Liver (tissue), 9 donors: Measurements from ENCODE around the gene KDM3A. TPM values are rescaled to one million over a fixed set of nuclear protein-coding genes. Genes with fewer than 3 reads are reported as not detected.
A peak's percentile ranks its signal among the peaks of the same experiment; 100 is the strongest.

Source experiments
- DNase-seq: peaks from one replicate; pipeline ENCODE4 v3.0.0-alpha.2; 2017; ENCODE audit warnings: low spot score
- H3K27ac ChIP-seq, 2 donors: one replicate each; pipeline ENCODE4 v1.7.0; 2013; ENCODE audit warnings: inconsistent platforms in 2 of 2, low read length in 2 of 2, control low read depth in 1 of 2, low read depth in 1 of 2, mild to moderate bottlenecking in 1 of 2
- H3K27me3 ChIP-seq, 4 donors: one replicate each; pipeline versions ENCODE4 v1.6.1 to v1.7.0; 2013; ENCODE audit warnings: low read length in 3 of 4, inconsistent platforms in 1 of 4, mild to moderate bottlenecking in 1 of 4, moderate library complexity in 1 of 4; ENCODE audit not compliant: control insufficient read depth in 4 of 4, insufficient read depth in 4 of 4
- H3K36me3 ChIP-seq, 4 donors: one replicate each; pipeline versions ENCODE4 v1.6.1 to v1.7.0; 2013; ENCODE audit warnings: low read length in 3 of 4, mild to moderate bottlenecking in 3 of 4, low read depth in 1 of 4, moderate library complexity in 1 of 4; ENCODE audit not compliant: control insufficient read depth in 4 of 4, insufficient read depth in 3 of 4
- H3K4me1 ChIP-seq, 4 donors: one replicate each; pipeline versions ENCODE4 v1.6.1 to v1.7.0; 2013; ENCODE audit warnings: low read length in 3 of 4, mild to moderate bottlenecking in 3 of 4, moderate library complexity in 1 of 4; ENCODE audit not compliant: control insufficient read depth in 4 of 4, insufficient read depth in 4 of 4
- H3K4me3 ChIP-seq, 3 donors: one replicate each; pipeline versions ENCODE4 v1.6.1 to v1.7.0; 2013; ENCODE audit warnings: low read length in 3 of 3, control low read depth in 1 of 3, low read depth in 1 of 3, mild to moderate bottlenecking in 1 of 3
- H3K9ac ChIP-seq, 2 donors: one replicate each; pipeline ENCODE4 v1.7.0; 2013; ENCODE audit warnings: low read length in 2 of 2, mild to moderate bottlenecking in 2 of 2, moderate library complexity in 2 of 2, control low read depth in 1 of 2, low read depth in 1 of 2
- H3K9me3 ChIP-seq, 4 donors: one replicate each; pipeline versions ENCODE4 v1.6.1 to v1.7.0; 2013; ENCODE audit warnings: low read length in 3 of 4; ENCODE audit not compliant: control insufficient read depth in 4 of 4
- EGR1 ChIP-seq, 2 donors: IDR thresholded peaks; 2 replicates each; pipeline ENCODE4 v1.6.1; 2016 to 2018; ENCODE audit warnings: antibody characterized with exemption in 2 of 2, low read depth in 2 of 2
- RAD21 ChIP-seq, 2 donors: IDR thresholded peaks; 2 replicates each; pipeline ENCODE4 v1.6.1; 2016; ENCODE audit warnings: antibody characterized with exemption in 2 of 2, mild to moderate bottlenecking in 2 of 2
- YY1 ChIP-seq: IDR thresholded peaks from 2 replicates; pipeline ENCODE4 v1.6.1; 2016; ENCODE audit warnings: antibody characterized with exemption, mild to moderate bottlenecking
- WGBS: extraction: QIAGEN DNeasy Blood & Tissue Kit; methylation state at CpG from one replicate; pipeline ENCODE4 v1.1.7; 2013; 5-methylcytosine and 5-hydroxymethylcytosine counted together
- polyA plus RNA-seq, 2 donors: library from polyadenylated mRNA; stranded (reverse) in 1 of 2; unstranded in 1 of 2; fragments of 200-250 nt in 1 of 2; fragments of >200 nt in 1 of 2; fragmentation: Nextera tagmentation in 1 of 2; extraction: Ambion mirVana in 1 of 2; gene quantifications; one replicate each; pipeline versions ENCODE4 v1.2.1 to v1.2.3, GENCODE V29; 2013 to 2015
- total RNA-seq, 2 donors: library from RNA; depleted of rRNA; stranded (reverse); fragments of >200 nt; gene quantifications; one replicate each; pipeline ENCODE4 v1.2.3, GENCODE V29; 2014
- TF ChIP-seq, protein P1 (sequence below): fragments of 150-350 bp; IDR thresholded peaks from 2 replicates; pipeline ENCODE4 v1.5.1; 2017; ENCODE audit warnings: improper control_type of control experiment, low read depth, low read length; ENCODE audit not compliant: missing input control
- TF ChIP-seq, protein P2 (sequence below): IDR thresholded peaks from 2 replicates; pipeline ENCODE4 v1.6.1; 2016; ENCODE audit warnings: antibody characterized with exemption
- TF ChIP-seq, protein P3 (sequence below): IDR thresholded peaks from 2 replicates; pipeline ENCODE4 v1.6.1; 2016; ENCODE audit warnings: antibody characterized with exemption, mild to moderate bottlenecking
- donor health status: healthy.
- donor health status: healthy.
- donor health status: healthy.
- donor health status: healthy.
- donor health status: healthy.

Gene KDM3A
- total and polyA plus RNA-seq, 4 donors: 3.9 to 19.8 (median 8.3) TPM

DNA sequence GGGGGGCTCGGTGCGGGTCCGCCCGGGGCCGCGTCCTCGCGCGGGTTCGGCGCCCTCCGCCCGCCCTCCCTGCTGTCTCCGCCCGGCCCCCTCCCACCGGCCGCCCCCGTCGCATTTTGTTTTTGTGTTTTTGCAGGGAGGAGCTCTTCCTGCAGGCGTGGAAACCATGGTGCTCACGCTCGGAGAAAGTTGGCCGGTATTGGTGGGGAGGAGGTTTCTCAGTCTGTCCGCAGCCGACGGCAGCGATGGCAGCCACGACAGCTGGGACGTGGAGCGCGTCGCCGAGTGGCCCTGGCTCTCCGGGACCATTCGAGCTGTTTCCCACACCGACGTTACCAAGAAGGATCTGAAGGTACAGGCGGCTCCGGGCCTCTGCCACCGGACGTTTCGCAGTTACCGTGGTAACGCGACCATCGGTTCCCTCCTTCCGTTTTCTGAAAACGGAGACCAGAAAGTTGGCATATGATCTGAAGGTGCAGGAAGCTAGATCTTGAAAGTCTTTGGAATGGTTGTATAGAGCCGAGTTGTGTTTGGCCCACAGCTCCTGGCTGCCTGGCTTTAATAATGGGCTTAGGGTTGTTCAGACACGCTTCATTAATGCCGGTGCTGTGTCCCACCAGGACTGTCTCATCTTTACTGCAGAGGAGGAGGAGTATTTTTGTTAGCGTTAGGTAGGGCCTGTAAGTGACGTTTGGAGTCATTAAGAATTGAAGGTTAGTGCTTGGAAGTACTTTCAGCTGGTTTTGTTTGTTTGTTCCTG, 891 bp downstream of the KDM3A start:
- under 1% methylated on average over 53 of the region's 53 CpGs for WGBS
- peak overlapping the region; percentile 91 to 96 (median 92) for H3K4me3 ChIP-seq
- H3K36me3 ChIP-seq: peaks cover 0 to 3% (median 1%) of the 10 kb centered on the region in 4 donors
- peaks cover 0 to 17% (median 9%) of the 10 kb centered on the region in 4 donors for H3K4me1 ChIP-seq
- no peaks in the 10 kb centered on the region for H3K27me3 ChIP-seq
- H3K27ac ChIP-seq: peak overlapping the region; percentile 76 to 98
- DNase-seq: peak; percentile 57
- TF ChIP-seq, protein P1, sequence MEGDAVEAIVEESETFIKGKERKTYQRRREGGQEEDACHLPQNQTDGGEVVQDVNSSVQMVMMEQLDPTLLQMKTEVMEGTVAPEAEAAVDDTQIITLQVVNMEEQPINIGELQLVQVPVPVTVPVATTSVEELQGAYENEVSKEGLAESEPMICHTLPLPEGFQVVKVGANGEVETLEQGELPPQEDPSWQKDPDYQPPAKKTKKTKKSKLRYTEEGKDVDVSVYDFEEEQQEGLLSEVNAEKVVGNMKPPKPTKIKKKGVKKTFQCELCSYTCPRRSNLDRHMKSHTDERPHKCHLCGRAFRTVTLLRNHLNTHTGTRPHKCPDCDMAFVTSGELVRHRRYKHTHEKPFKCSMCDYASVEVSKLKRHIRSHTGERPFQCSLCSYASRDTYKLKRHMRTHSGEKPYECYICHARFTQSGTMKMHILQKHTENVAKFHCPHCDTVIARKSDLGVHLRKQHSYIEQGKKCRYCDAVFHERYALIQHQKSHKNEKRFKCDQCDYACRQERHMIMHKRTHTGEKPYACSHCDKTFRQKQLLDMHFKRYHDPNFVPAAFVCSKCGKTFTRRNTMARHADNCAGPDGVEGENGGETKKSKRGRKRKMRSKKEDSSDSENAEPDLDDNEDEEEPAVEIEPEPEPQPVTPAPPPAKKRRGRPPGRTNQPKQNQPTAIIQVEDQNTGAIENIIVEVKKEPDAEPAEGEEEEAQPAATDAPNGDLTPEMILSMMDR: peak; percentile 9
- TF ChIP-seq YY1: peak; percentile 44
- no peak for TF ChIP-seq RAD21 (IDR thresholded peaks at IDR 0.05)
- H3K9ac ChIP-seq: peak overlapping the region; percentile 74 to 95
- H3K9me3 ChIP-seq: peaks cover 2 to 30% (median 4%) of the 10 kb centered on the region in 4 donors

GRCh38 chr2:86442642-86443005, 1.5 kb downstream of the KDM3A start:
- Histone ChIP-seq H3K27me3 (no peaks in the 10 kb centered on the region), H3K9ac (peak overlapping the region; percentile 74 to 95)
- WGBS: 23% methylated on average over 5 of the region's 5 CpGs

More at GRCh38 chr2:86442642-86443005, 1.5 kb downstream of the KDM3A start:
- Histone ChIP-seq H3K27ac (peak overlapping the region; percentile 76 to 98), H3K4me1 (peaks cover 0 to 17% (median 9%) of the 10 kb centered on the region in 4 donors), H3K9me3 (peaks cover 0 to 25% (median 3%) of the 10 kb centered on the region in 4 donors), H3K36me3 (peaks cover 0 to 5% (median 2%) of the 10 kb centered on the region in 4 donors), H3K4me3 (peak overlapping the region; percentile 91 to 96 (median 92))
- DNase-seq: peak; percentile 73
- TF ChIP-seq, protein P1: no peak
- TF ChIP-seq EGR1 (IDR thresholded peaks at IDR 0.05; ENCODE audit: low read depth in 2 of 2) (peak in 1 of 2 donors; percentile 35), RAD21 (IDR thresholded peaks at IDR 0.05) (no peak), YY1 (no peak)
- TF ChIP-seq, protein P2, sequence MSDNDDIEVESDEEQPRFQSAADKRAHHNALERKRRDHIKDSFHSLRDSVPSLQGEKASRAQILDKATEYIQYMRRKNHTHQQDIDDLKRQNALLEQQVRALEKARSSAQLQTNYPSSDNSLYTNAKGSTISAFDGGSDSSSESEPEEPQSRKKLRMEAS: no peak
- TF ChIP-seq, protein P3, sequence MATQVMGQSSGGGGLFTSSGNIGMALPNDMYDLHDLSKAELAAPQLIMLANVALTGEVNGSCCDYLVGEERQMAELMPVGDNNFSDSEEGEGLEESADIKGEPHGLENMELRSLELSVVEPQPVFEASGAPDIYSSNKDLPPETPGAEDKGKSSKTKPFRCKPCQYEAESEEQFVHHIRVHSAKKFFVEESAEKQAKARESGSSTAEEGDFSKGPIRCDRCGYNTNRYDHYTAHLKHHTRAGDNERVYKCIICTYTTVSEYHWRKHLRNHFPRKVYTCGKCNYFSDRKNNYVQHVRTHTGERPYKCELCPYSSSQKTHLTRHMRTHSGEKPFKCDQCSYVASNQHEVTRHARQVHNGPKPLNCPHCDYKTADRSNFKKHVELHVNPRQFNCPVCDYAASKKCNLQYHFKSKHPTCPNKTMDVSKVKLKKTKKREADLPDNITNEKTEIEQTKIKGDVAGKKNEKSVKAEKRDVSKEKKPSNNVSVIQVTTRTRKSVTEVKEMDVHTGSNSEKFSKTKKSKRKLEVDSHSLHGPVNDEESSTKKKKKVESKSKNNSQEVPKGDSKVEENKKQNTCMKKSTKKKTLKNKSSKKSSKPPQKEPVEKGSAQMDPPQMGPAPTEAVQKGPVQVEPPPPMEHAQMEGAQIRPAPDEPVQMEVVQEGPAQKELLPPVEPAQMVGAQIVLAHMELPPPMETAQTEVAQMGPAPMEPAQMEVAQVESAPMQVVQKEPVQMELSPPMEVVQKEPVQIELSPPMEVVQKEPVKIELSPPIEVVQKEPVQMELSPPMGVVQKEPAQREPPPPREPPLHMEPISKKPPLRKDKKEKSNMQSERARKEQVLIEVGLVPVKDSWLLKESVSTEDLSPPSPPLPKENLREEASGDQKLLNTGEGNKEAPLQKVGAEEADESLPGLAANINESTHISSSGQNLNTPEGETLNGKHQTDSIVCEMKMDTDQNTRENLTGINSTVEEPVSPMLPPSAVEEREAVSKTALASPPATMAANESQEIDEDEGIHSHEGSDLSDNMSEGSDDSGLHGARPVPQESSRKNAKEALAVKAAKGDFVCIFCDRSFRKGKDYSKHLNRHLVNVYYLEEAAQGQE: peak; percentile 16
